ENCODE results near the gene NPIPB8.
"Not testable (repeated sequence)": the region's sequence is repeated elsewhere in the genome, so short reads cannot be mapped to it uniquely, and the experiment has no call there.

NPIPB8 gene

GRCh38 chr16:28607681-28608495 lies 30.0 kb upstream of the NPIPB8 start:
- H3K27me3 ChIP-seq (ENCODE audit: control insufficient read depth, insufficient read depth, low read length); H3K4me1 ChIP-seq (ENCODE audit: control insufficient read depth, insufficient read depth, low read length); H3K36me3 ChIP-seq (ENCODE audit: control insufficient read depth, insufficient read depth, low read length); H3K4me3 ChIP-seq (ENCODE audit: low read depth, low read length); H3K9me3 ChIP-seq (ENCODE audit: control insufficient read depth, insufficient read depth, low read length); H3K9ac ChIP-seq (ENCODE audit: low read depth, low read length); H3K27ac ChIP-seq (ENCODE audit: low read depth, low read length): not testable (repeated sequence)

- not testable (repeated sequence) for H3K36me3 ChIP-seq (ENCODE audit: control insufficient read depth, insufficient read depth, low read length); H3K27me3 ChIP-seq (ENCODE audit: control insufficient read depth, insufficient read depth, low read length); H3K4me1 ChIP-seq (ENCODE audit: control insufficient read depth, insufficient read depth, low read length); H3K9ac ChIP-seq (ENCODE audit: low read depth, low read length); H3K9me3 ChIP-seq (ENCODE audit: control insufficient read depth, insufficient read depth, low read length); H3K27ac ChIP-seq (ENCODE audit: low read depth, low read length); H3K4me3 ChIP-seq (ENCODE audit: low read depth, low read length)
Observed at GRCh38 chr16:28608496-28608808, 29.4 kb upstream of the NPIPB8 start.

GRCh38 chr16:28608867-28609596 lies 28.8 kb upstream of the NPIPB8 start:
- H3K27ac ChIP-seq (ENCODE audit: low read depth, low read length); H3K9ac ChIP-seq (ENCODE audit: low read depth, low read length); H3K4me3 ChIP-seq (ENCODE audit: low read depth, low read length); H3K36me3 ChIP-seq (ENCODE audit: control insufficient read depth, insufficient read depth, low read length); H3K4me1 ChIP-seq (ENCODE audit: control insufficient read depth, insufficient read depth, low read length); H3K27me3 ChIP-seq (ENCODE audit: control insufficient read depth, insufficient read depth, low read length); H3K9me3 ChIP-seq (ENCODE audit: control insufficient read depth, insufficient read depth, low read length): not testable (repeated sequence)

- Histone ChIP-seq H3K4me3 (ENCODE audit: low read depth, low read length) (no peak within 1 kb of the TSS), H3K9ac (ENCODE audit: low read depth, low read length) (no peak within 1 kb of the TSS)
Observed at GRCh38 chr16:28609631-28610594, 28.0 kb upstream of the NPIPB8 start, which contains the start of gene SULT1A1. TSS of gene SULT1A1 (minus strand) at chr16:28610044. CDS start at chr16:28608855, 1,189 bp downstream.

GRCh38 chr16:28610595-28611191 lies 27.2 kb upstream of the NPIPB8 start:
- H3K9ac ChIP-seq (ENCODE audit: low read depth, low read length): no peak overlapping the region
- H3K4me1 ChIP-seq (ENCODE audit: control insufficient read depth, insufficient read depth, low read length): 0 out of 2 replicates have a peak, but pooled peaks cover 2% of the 10 kb centered on the region
- no peak overlapping the region for H3K27ac ChIP-seq (ENCODE audit: low read depth, low read length)

More at GRCh38 chr16:28609631-28610594, 28.0 kb upstream of the NPIPB8 start, which contains the start of gene SULT1A1:
- Histone ChIP-seq H3K27ac (ENCODE audit: low read depth, low read length) (no peak within 1 kb of the TSS), H3K4me1 (ENCODE audit: control insufficient read depth, insufficient read depth, low read length) (0 out of 2 replicates have a peak, but pooled peaks cover 2% of the 10 kb centered on the region), H3K9me3 (ENCODE audit: control insufficient read depth, insufficient read depth, low read length) (no peaks in the 10 kb centered on the region), H3K27me3 (ENCODE audit: control insufficient read depth, insufficient read depth, low read length) (no peaks in the 10 kb centered on the region), H3K36me3 (ENCODE audit: control insufficient read depth, insufficient read depth, low read length) (no peaks in the 10 kb centered on the region)

GRCh38 chr16:28612359-28613280 lies 25.2 kb upstream of the NPIPB8 start:
- not testable (repeated sequence) for H3K27me3 ChIP-seq (ENCODE audit: control insufficient read depth, insufficient read depth, low read length); H3K36me3 ChIP-seq (ENCODE audit: control insufficient read depth, insufficient read depth, low read length); H3K9me3 ChIP-seq (ENCODE audit: control insufficient read depth, insufficient read depth, low read length)

More at GRCh38 chr16:28610595-28611191, 27.2 kb upstream of the NPIPB8 start:
- Histone ChIP-seq H3K27me3 (ENCODE audit: control insufficient read depth, insufficient read depth, low read length) (no peaks in the 10 kb centered on the region), H3K4me3 (ENCODE audit: low read depth, low read length) (no peak overlapping the region), H3K36me3 (ENCODE audit: control insufficient read depth, insufficient read depth, low read length) (no peaks in the 10 kb centered on the region), H3K9me3 (ENCODE audit: control insufficient read depth, insufficient read depth, low read length) (no peaks in the 10 kb centered on the region)

GRCh38 chr16:28613912-28614311 lies 24.0 kb upstream of the NPIPB8 start:
- not testable (repeated sequence) for H3K4me1 ChIP-seq (ENCODE audit: control insufficient read depth, insufficient read depth, low read length); H3K27ac ChIP-seq (ENCODE audit: low read depth, low read length); H3K9me3 ChIP-seq (ENCODE audit: control insufficient read depth, insufficient read depth, low read length); H3K9ac ChIP-seq (ENCODE audit: low read depth, low read length); H3K4me3 ChIP-seq (ENCODE audit: low read depth, low read length); H3K36me3 ChIP-seq (ENCODE audit: control insufficient read depth, insufficient read depth, low read length); H3K27me3 ChIP-seq (ENCODE audit: control insufficient read depth, insufficient read depth, low read length)

More at GRCh38 chr16:28612359-28613280, 25.2 kb upstream of the NPIPB8 start:
- not testable (repeated sequence) for H3K4me1 ChIP-seq (ENCODE audit: control insufficient read depth, insufficient read depth, low read length); H3K27ac ChIP-seq (ENCODE audit: low read depth, low read length); H3K9ac ChIP-seq (ENCODE audit: low read depth, low read length); H3K4me3 ChIP-seq (ENCODE audit: low read depth, low read length)

GRCh38 chr16:28614561-28614960 lies 23.3 kb upstream of the NPIPB8 start:
- not testable (repeated sequence) for H3K9ac ChIP-seq (ENCODE audit: low read depth, low read length); H3K36me3 ChIP-seq (ENCODE audit: control insufficient read depth, insufficient read depth, low read length); H3K27me3 ChIP-seq (ENCODE audit: control insufficient read depth, insufficient read depth, low read length); H3K27ac ChIP-seq (ENCODE audit: low read depth, low read length); H3K4me3 ChIP-seq (ENCODE audit: low read depth, low read length); H3K9me3 ChIP-seq (ENCODE audit: control insufficient read depth, insufficient read depth, low read length); H3K4me1 ChIP-seq (ENCODE audit: control insufficient read depth, insufficient read depth, low read length)

GRCh38 chr16:28615486-28616223 lies 22.2 kb upstream of the NPIPB8 start:
- H3K27ac ChIP-seq (ENCODE audit: low read depth, low read length); H3K4me3 ChIP-seq (ENCODE audit: low read depth, low read length); H3K9ac ChIP-seq (ENCODE audit: low read depth, low read length); H3K36me3 ChIP-seq (ENCODE audit: control insufficient read depth, insufficient read depth, low read length); H3K4me1 ChIP-seq (ENCODE audit: control insufficient read depth, insufficient read depth, low read length); H3K9me3 ChIP-seq (ENCODE audit: control insufficient read depth, insufficient read depth, low read length); H3K27me3 ChIP-seq (ENCODE audit: control insufficient read depth, insufficient read depth, low read length): not testable (repeated sequence)

Measured in HUES48 (cell line).